NB4 (cell line): ENCODE results near the gene BUD31.
"Not testable (repeated sequence)": the region's sequence is repeated elsewhere in the genome, so short reads cannot be mapped to it uniquely, and the experiment has no call there.

Experiments
- DNase-seq: peaks from one replicate; pipeline ENCODE4 v3.0.0; 2010; ENCODE audit warnings: low read depth
- H3K4me3 ChIP-seq: one replicate; pipeline ENCODE4 v1.5.1; 2011; ENCODE audit warnings: mild to moderate bottlenecking, low read depth, low read length, moderate library complexity
- CTCF ChIP-seq: IDR thresholded peaks from one replicate; pipeline ENCODE4 v1.5.1; 2012; ENCODE audit warnings: low read depth, low read length
- MYC ChIP-seq: IDR thresholded peaks from 2 replicates; pipeline ENCODE4 v1.6.1; 2011; ENCODE audit warnings: low read depth, low read length
- POLR2A ChIP-seq: IDR thresholded peaks from 2 replicates; pipeline ENCODE4 v1.6.1; 2011; ENCODE audit warnings: mild to moderate bottlenecking; ENCODE audit not compliant: insufficient read length; ENCODE audit errors: extremely low read depth
- TF ChIP-seq, protein P1 (sequence below): IDR thresholded peaks from 2 replicates; pipeline ENCODE4 v1.6.1; 2011; ENCODE audit warnings: low read depth, low read length

Gene BUD31

DNA sequence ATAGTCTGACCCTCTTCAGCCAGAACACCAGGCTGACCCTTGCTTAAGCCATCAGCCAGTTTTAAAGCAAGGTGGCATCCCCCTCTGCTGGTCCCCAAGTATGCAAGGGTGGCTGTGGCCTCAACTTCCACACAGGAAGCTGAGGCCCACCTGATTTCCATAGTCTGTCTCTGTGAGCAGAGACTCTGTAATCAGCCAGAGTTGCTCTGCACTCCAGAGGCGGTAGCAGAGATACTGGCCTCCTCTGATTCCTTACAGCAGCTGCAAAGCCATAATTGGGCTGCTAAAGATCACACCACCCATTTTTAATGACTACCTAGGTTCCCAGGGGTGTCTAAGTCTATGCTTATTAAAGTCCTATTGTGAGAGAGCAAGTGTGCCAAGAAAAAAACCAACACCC lies 2.2 kb upstream of the BUD31 start:
- TF ChIP-seq MYC (no peak), POLR2A (no peak), CTCF (no peak)
- TF ChIP-seq, protein P1, sequence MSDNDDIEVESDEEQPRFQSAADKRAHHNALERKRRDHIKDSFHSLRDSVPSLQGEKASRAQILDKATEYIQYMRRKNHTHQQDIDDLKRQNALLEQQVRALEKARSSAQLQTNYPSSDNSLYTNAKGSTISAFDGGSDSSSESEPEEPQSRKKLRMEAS, result no peak
- H3K4me3 ChIP-seq, result peak overlapping the region; percentile 95

DNA sequence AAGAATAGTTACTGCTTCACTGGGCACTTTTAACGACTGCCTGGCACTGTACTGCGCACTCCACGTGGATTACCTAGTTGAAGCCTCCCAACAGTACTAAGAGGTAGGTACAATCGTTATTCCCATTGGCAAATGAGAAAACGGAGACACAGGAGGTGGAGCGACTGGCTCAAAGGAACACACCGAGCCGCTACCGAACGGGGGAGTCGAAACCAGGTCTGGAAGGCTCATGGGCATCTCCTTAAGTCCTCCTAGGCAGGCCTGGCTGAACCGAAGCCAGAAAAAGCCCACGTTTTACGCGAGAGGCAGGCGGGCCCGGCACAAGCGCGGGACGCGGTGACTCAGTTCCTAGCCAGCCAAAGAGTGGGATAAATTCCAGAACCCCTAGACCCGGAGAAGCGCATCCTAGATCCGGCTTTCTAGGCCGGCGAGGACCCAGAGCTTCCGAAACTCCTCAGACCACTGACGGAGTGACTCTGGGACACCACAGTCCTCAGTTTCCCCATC lies 844 bp upstream of the BUD31 start:
- DNase-seq, result peak; percentile 63
- TF ChIP-seq POLR2A (no peak), CTCF (no peak), MYC (no peak)
- TF ChIP-seq, protein P1, result peak; percentile 47
- H3K4me3 ChIP-seq, result peak overlapping the region; percentile 95

More for the DNA sequence above, 2.2 kb upstream of the BUD31 start:
- no peak for DNase-seq

DNA sequence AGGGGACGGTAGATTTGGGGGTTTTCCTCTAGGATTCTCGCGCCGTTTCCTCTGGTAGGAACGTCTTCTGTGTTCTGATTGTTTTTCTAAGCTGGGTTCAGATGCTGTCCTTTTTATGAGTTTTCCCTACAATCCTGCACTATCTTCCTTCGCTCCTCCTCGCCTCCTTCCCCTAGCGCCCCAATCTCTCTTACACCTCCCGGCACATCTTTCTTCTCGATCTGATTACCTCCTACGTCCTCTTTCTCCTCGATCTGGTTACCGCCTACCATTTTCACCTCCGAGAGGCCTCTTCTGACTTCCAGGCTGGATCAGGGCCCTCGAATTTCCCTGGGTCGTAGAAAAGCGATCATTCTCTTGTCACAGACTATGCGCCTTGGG lies 413 bp downstream of the BUD31 start:
- no peak for DNase-seq
- peak overlapping the region; percentile 95 for H3K4me3 ChIP-seq
- TF ChIP-seq CTCF (no peak), POLR2A (no peak), MYC (no peak)
- TF ChIP-seq, protein P1, result no peak

DNA sequence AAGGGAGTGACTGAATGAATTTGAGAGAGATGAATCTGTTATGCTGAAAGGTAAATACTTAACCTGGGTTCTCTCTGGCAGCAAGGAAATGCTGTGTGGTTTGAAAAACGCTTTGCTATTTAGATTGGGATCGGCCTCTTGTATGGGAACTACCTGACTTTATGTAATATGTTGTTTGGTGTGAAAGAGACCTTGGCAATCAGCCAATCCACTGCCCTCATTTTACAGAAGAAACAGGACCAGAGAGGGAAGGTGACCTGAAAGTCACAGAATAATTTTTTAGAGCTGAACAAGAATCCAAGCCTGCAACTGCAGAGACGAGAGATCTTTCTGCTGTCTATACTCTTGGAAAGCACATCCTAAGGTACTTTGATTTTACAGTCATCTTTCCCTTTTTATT lies 1.0 kb downstream of the BUD31 start:
- DNase-seq, result no peak
- TF ChIP-seq, protein P1, result no peak
- TF ChIP-seq CTCF (no peak), POLR2A (no peak), MYC (no peak)
- peak overlapping the region; percentile 95 for H3K4me3 ChIP-seq

- H3K4me3 ChIP-seq, result peak overlapping the region; percentile 10
- TF ChIP-seq CTCF (no peak), POLR2A (no peak), MYC (no peak)
- TF ChIP-seq, protein P1, result no peak
- DNase-seq, result no peak
Observed at GRCh38 chr7:99410635-99411034, 1.9 kb downstream of the BUD31 start.

DNA sequence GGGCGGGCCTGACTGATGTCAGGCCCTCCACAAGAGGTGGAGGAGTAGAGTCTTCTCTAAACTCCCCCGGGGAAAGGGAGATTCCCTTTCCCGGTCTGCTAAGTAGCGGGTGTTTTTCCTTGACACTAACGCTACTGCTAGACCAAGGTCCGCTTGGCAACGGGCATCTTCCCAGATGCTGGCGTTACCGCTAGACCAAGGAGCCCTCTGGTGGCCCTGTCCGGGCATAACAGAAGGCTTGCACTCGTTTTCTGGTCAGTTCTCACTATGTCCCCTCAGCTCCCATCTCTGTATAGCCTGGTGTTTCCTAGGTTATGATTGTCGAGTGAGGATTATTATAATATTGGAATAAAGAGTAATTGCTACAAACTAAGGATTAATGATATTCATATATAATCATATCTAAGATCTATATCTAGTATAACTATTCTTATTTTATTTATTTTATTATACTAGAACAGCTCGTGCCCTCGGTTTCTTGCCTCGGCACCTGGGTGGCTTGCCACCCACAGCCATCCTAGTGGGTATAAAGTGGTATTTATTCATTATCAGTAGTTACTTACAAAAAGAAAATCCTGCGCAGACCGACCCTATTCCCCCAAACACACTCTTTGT lies 6.9 kb downstream of the BUD31 start:
- peak; percentile 74 for TF ChIP-seq CTCF

More for the DNA sequence above, 6.9 kb downstream of the BUD31 start:
- not testable (repeated sequence) for H3K4me3 ChIP-seq
- peak; percentile 62 for DNase-seq
